B cell (primary cell): ENCODE data around the gene PRKCZ. TPM values are rescaled to one million over a fixed set of nuclear protein-coding genes. Genes with fewer than 3 reads are reported as not detected.

Experiments
- ATAC-seq: fragments of 200-7000 bp; cut with Tn5 transposase; one replicate; pipeline ENCODE4 v1.10.0; 2021; ENCODE audit warnings: low read depth, mild to moderate bottlenecking, moderate number of reproducible peaks, moderate library complexity
- CTCF ChIA-PET: fragments of 350-600 bp; sonication (Branson Sonifier 250); formaldehyde crosslinking; loops from one replicate; lab custom pipeline; 2021; ENCODE audit warnings: antibody characterized with exemption, inconsistent platforms; lab: Charles Lee
- POLR2A ChIA-PET: fragments of 350-600 bp; sonication (Branson Sonifier 250); formaldehyde crosslinking; loops from one replicate; lab custom pipeline; 2021; ENCODE audit warnings: antibody characterized with exemption; lab: Charles Lee
- DNase-seq: peaks from one replicate; pipeline ENCODE4 v3.0.0; 2013
- H2AFZ ChIP-seq: 2 replicates; pipeline ENCODE4 v1.6.1; 2012; ENCODE audit warnings: mild to moderate bottlenecking, low read depth, low read length; ENCODE audit not compliant: insufficient read depth, poor library complexity, severe bottlenecking
- H3K27ac ChIP-seq, 2 donors: 1 replicate in 1 of 2; 2 replicates in 1 of 2; pipeline ENCODE4 v1.5.1; 2012 to 2013; ENCODE audit warnings: low read length in 2 of 2, mild to moderate bottlenecking in 2 of 2, moderate library complexity in 1 of 2
- H3K27me3 ChIP-seq, 4 experiments: fragments of 200-600 bp in 1 of 4; sonication (generic) in 1 of 4; replicated peaks in 1 of 4; 1 replicate in 2 of 4; 2 replicates in 2 of 4; pipeline versions ENCODE4 v1.6.1 to v1.7.0; 2013 to 2016; ENCODE audit warnings: low read length in 3 of 4, mild to moderate bottlenecking in 2 of 4, mixed read lengths in 1 of 4, moderate library complexity in 1 of 4; ENCODE audit not compliant: insufficient read depth in 4 of 4, control insufficient read depth in 3 of 4; ENCODE audit errors: control extremely low read depth in 1 of 4
- H3K36me3 ChIP-seq, 2 experiments: replicated peaks in 1 of 2; 1 replicate in 1 of 2; 2 replicates in 1 of 2; pipeline versions ENCODE4 v1.6.1 to v1.7.1; 2013; ENCODE audit warnings: low read length in 1 of 2; ENCODE audit not compliant: insufficient read depth in 2 of 2, control insufficient read depth in 1 of 2; ENCODE audit errors: control extremely low read depth in 1 of 2, extremely low read depth in 1 of 2
- H3K4me1 ChIP-seq, 2 donors: fragments of 200-600 bp in 1 of 2; sonication (generic) in 1 of 2; 1 replicate in 1 of 2; 2 replicates in 1 of 2; pipeline versions ENCODE4 v1.5.1 to v1.6.1; 2013 to 2017; ENCODE audit warnings: low read length in 2 of 2; ENCODE audit not compliant: control insufficient read depth in 2 of 2, insufficient read depth in 2 of 2
- H3K4me2 ChIP-seq: replicated peaks from 2 replicates; pipeline ENCODE3; 2012; ENCODE audit warnings: mild to moderate bottlenecking, low read depth, low read length; ENCODE audit not compliant: poor library complexity, severe bottlenecking
- H3K4me3 ChIP-seq, 5 experiments: fragments of 200-600 bp in 1 of 5; sonication (generic) in 1 of 5; 1 replicate in 3 of 5; 2 replicates in 2 of 5; pipeline versions ENCODE4 v1.5.1 to v1.7.0; 2011 to 2016; ENCODE audit warnings: low read length in 4 of 5, mild to moderate bottlenecking in 4 of 5, low read depth in 2 of 5, control low read depth in 1 of 5, moderate library complexity in 1 of 5; ENCODE audit not compliant: insufficient read depth in 1 of 5; ENCODE audit errors: control extremely low read depth in 1 of 5, extremely low read depth in 1 of 5
- H3K79me2 ChIP-seq: fragments of 200-600 bp; sonication (generic); one replicate; pipeline ENCODE4 v1.6.0; 2016; ENCODE audit warnings: low read length; ENCODE audit not compliant: control insufficient read depth, insufficient read depth
- H3K9ac ChIP-seq: fragments of 200-600 bp; sonication (generic); 2 replicates; pipeline ENCODE4 v1.6.1; 2017; ENCODE audit warnings: mild to moderate bottlenecking, low read length, moderate library complexity
- H3K9me3 ChIP-seq, 3 donors: one replicate each; pipeline versions ENCODE4 v1.6.1 to v1.7.1; 2013; ENCODE audit warnings: low read length in 2 of 3; ENCODE audit not compliant: control insufficient read depth in 2 of 3, insufficient read depth in 1 of 3; ENCODE audit errors: control extremely low read depth in 1 of 3
- H4K20me1 ChIP-seq: 2 replicates; pipeline ENCODE4 v1.6.0; 2012; ENCODE audit warnings: mild to moderate bottlenecking, low read length; ENCODE audit not compliant: insufficient read depth, control insufficient read depth, poor library complexity, severe bottlenecking
- H3K27ac Mint-ChIP-seq: one replicate; pipeline ENCODE4 v1.8.0; 2021; ENCODE audit warnings: mixed read lengths
- H3K27me3 Mint-ChIP-seq: one replicate; pipeline ENCODE4 v1.8.0; 2021; ENCODE audit warnings: mixed read lengths
- H3K4me1 Mint-ChIP-seq: one replicate; pipeline ENCODE4 v1.8.0; 2021; ENCODE audit warnings: mixed read lengths
- H3K4me3 Mint-ChIP-seq: one replicate; pipeline ENCODE4 v1.8.0; 2021; ENCODE audit warnings: mixed read lengths
- H3K9me3 Mint-ChIP-seq: one replicate; pipeline ENCODE4 v1.8.0; 2022; ENCODE audit warnings: mixed read lengths; ENCODE audit not compliant: insufficient read depth
- EZH2 ChIP-seq: IDR thresholded peaks from 2 replicates; pipeline ENCODE4 v1.6.1; 2012; ENCODE audit warnings: borderline replicate concordance, low read depth, mild to moderate bottlenecking, moderate library complexity, low read length; ENCODE audit not compliant: insufficient read depth, poor library complexity, severe bottlenecking
- WGBS: methylation state at CpG from one replicate; pipeline ENCODE4 v1.1.5; 2013; ENCODE audit warnings: missing lambda C conversion rate; ENCODE audit not compliant: insufficient coverage; 5-methylcytosine and 5-hydroxymethylcytosine counted together
- intact Hi-C: fragments of 100-400 bp; cut with micrococcal nuclease; formaldehyde crosslinking; loops from one replicate; pipeline ENCODE4 v1.10.0; 2022
- polyA plus RNA-seq: library from polyadenylated mRNA; depleted of rRNA; stranded (reverse); fragments of >200 nt; gene quantifications from 2 replicates; pipeline ENCODE4 v1.2.3, GENCODE V29; 2012
- total RNA-seq, 2 donors: library from RNA; stranded (reverse); fragments of 120-200 nt in 1 of 2; gene quantifications; 1 replicate in 1 of 2; 2 replicates in 1 of 2; pipeline versions ENCODE4 v1.2.3 to v1.2.4, GENCODE V29; 2013 to 2022
- TF ChIP-seq, protein P1 (sequence below): fragments of 200-600 bp; IDR thresholded peaks from one replicate; pipeline ENCODE4 v1.8.0; 2022; ENCODE audit warnings: antibody characterized with exemption, mild to moderate bottlenecking

The PRKCZ gene
- total and polyA plus RNA-seq, 2 donors (not counting 1 experiment from before 2014, with no cell fraction given), result 17.9 to 53.2 TPM

DNA sequence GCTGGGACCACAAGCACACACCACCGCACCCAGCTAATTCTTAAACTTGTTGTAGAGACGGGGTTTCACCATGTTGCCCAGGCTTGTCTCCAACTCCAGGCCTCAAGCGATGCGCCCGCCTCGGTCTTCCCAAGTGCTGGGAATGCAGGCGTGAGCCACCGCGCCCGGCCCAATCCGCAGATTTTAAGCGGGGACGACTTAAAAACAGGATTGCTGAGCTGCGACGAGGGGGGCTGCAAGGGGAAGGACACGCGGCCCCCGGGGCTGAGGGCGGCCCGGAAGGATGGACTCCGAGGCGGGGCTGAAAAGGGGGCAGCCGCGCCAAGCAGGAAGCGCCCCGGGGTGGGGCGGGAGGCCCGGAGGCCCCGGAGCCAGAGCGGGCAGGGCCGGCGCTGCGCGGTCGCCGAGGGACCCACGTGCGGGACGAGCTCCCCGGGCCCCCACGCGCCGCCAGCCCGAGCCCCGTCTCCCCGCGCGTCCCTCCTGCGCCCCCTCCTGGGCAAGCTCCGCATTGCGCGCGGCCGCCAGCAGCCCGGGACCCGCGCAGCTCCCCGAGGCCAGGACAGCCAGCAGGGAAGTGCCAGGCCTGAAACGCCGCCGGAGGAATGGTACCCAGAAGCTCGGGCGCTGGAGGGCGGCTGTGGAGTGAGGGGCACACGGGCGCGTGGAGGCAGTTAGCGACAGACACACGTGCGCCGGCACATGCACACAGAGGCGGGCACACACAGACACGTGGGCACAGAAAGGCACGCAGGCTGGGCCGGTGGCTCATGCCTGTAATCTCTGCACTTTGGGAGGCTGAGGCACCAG, 5.5 kb upstream of the PRKCZ start:
- H3K27ac Mint-ChIP-seq, result no peak overlapping the region
- intact Hi-C loops, result loop anchor here (2.0 kb wide), 1 partner anchor 136 kb away; no protein-coding TSS in a partner anchor
- H3K4me3 Mint-ChIP-seq, result peak overlapping the region; percentile 67
- peak; percentile 84 for ATAC-seq
- H3K9me3 Mint-ChIP-seq, result no peaks in the 10 kb centered on the region
- H3K4me1 ChIP-seq, result peaks cover 19 to 26% of the 10 kb centered on the region in 2 donors
- peaks cover 27% of the 10 kb centered on the region for H3K4me1 Mint-ChIP-seq
- H3K27me3 ChIP-seq, result peaks cover 0 to 39% (median 15%) of the 10 kb centered on the region in 4 experiments
- peak; percentile 86 for DNase-seq
- H3K36me3 ChIP-seq, result no peaks in the 10 kb centered on the region
- H3K4me3 ChIP-seq, result peak overlapping the region in 3 of 5 experiments; percentile 29 to 47 (median 35)
- WGBS, result 13% methylated on average over 75 of the region's 75 CpGs
- H3K27ac ChIP-seq, result no peak overlapping the region
- ChIA-PET POLR2A (interaction anchor here (0.6 to 0.7 kb wide), 2 partner anchors 48 to 135 kb away, joined by 3 to 4 read pairs; no protein-coding TSS in a partner anchor), CTCF (interaction anchor here (0.6 to 3.5 kb wide), 23 partner anchors 8 to 601 kb away, joined by 3 to 30 read pairs (median 4); no protein-coding TSS in a partner anchor)
- TF ChIP-seq EZH2, result no peak
- TF ChIP-seq, protein P1, sequence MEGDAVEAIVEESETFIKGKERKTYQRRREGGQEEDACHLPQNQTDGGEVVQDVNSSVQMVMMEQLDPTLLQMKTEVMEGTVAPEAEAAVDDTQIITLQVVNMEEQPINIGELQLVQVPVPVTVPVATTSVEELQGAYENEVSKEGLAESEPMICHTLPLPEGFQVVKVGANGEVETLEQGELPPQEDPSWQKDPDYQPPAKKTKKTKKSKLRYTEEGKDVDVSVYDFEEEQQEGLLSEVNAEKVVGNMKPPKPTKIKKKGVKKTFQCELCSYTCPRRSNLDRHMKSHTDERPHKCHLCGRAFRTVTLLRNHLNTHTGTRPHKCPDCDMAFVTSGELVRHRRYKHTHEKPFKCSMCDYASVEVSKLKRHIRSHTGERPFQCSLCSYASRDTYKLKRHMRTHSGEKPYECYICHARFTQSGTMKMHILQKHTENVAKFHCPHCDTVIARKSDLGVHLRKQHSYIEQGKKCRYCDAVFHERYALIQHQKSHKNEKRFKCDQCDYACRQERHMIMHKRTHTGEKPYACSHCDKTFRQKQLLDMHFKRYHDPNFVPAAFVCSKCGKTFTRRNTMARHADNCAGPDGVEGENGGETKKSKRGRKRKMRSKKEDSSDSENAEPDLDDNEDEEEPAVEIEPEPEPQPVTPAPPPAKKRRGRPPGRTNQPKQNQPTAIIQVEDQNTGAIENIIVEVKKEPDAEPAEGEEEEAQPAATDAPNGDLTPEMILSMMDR, result peak; percentile 90
- H4K20me1 ChIP-seq, result no peaks in the 10 kb centered on the region
- H3K79me2 ChIP-seq, result peaks cover 12% of the 10 kb centered on the region
- peaks cover 0 to 3% (median 0%) of the 10 kb centered on the region in 3 donors for H3K9me3 ChIP-seq
- peak overlapping the region; percentile 25 for H3K9ac ChIP-seq
- H3K4me2 ChIP-seq, result peak overlapping the region; percentile 85
- peak overlapping the region; percentile 77 for H2AFZ ChIP-seq
- peaks cover 14% of the 10 kb centered on the region for H3K27me3 Mint-ChIP-seq
